Heart left ventricle (tissue), 16 donors: ENCODE results near the gene POLR3GL. TPM values are rescaled to one million over a fixed set of nuclear protein-coding genes. Genes with fewer than 3 reads are reported as not detected.
A peak's percentile ranks its signal among the peaks of the same experiment; 100 is the strongest.

Experiments
- ATAC-seq, 4 donors: fragments of 200-7000 bp; cut with Tn5 transposase; one replicate each; pipeline ENCODE4 v1.9.1; 2020 to 2022; ENCODE audit warnings: moderate library complexity in 4 of 4, mild to moderate bottlenecking in 3 of 4, moderate number of reproducible peaks in 1 of 4
- DNase-seq, 5 donors: peaks; one replicate each; pipeline ENCODE4 v3.0.0-alpha.2; 2020
- H3K27ac ChIP-seq, 12 donors: fragments of 200-600 bp; sonication (generic) in 4 of 12; one replicate each; pipeline versions ENCODE4 v1.5.0 to v1.8.0; 2016 to 2022; ENCODE audit warnings: mild to moderate bottlenecking in 2 of 12
- H3K27me3 ChIP-seq, 9 donors: fragments of 200-600 bp; sonication (generic) in 2 of 9; one replicate each; pipeline versions ENCODE4 v1.5.1 to v1.8.0; 2016 to 2022; ENCODE audit warnings: mild to moderate bottlenecking in 3 of 9
- H3K36me3 ChIP-seq, 9 donors: fragments of 200-600 bp; sonication (generic) in 2 of 9; one replicate each; pipeline versions ENCODE4 v1.5.0 to v1.8.0; 2018 to 2022; ENCODE audit warnings: mild to moderate bottlenecking in 2 of 9
- H3K4me1 ChIP-seq, 12 donors: fragments of 200-600 bp; sonication (generic) in 4 of 12; one replicate each; pipeline versions ENCODE4 v1.5.0 to v1.8.0; 2016 to 2022; ENCODE audit warnings: mild to moderate bottlenecking in 3 of 12
- H3K4me3 ChIP-seq, 12 donors: fragments of 200-600 bp; sonication (generic) in 4 of 12; one replicate each; pipeline versions ENCODE4 v1.5.0 to v1.8.0; 2017 to 2022; ENCODE audit warnings: mild to moderate bottlenecking in 9 of 12, moderate library complexity in 4 of 12
- H3K9me3 ChIP-seq, 12 donors: fragments of 200-600 bp; sonication (generic) in 4 of 12; one replicate each; pipeline versions ENCODE4 v1.5.0 to v1.8.0; 2016 to 2022; ENCODE audit warnings: mild to moderate bottlenecking in 1 of 12
- POLR2A ChIP-seq, 2 donors: fragments of 450-650 bp; IDR thresholded peaks; one replicate each; pipeline ENCODE4 v1.6.1; 2017; ENCODE audit warnings: antibody characterized with exemption in 2 of 2, mild to moderate bottlenecking in 2 of 2, moderate library complexity in 2 of 2
- WGBS, 4 donors: extraction: QIAGEN DNeasy Blood & Tissue Kit in 2 of 4; methylation state at CpG; one replicate each; pipeline versions ENCODE4 v1.1.5 to v1.1.7; 2013 to 2018; 5-methylcytosine and 5-hydroxymethylcytosine counted together
- intact Hi-C, 10 donors: fragments of 100-400 bp; cut with DNase I; formaldehyde crosslinking; loops; one replicate each; pipeline versions ENCODE4 v1.11.1 to v1.14.2; 2022
- polyA plus RNA-seq, 2 donors: library from polyadenylated mRNA; stranded (reverse); fragments of 200-250 nt; gene quantifications; one replicate each; pipeline ENCODE4 v1.2.3, GENCODE V29; 2013
- total RNA-seq, 9 donors: library from RNA; depleted of rRNA in 2 of 9; stranded (reverse); fragments of >200 nt in 2 of 9; fragmentation: NEBNext Ultra II Directional in 3 of 9; extraction: Animal tissue kit (Norgen Biotek cat#: 25700) in 3 of 9; gene quantifications; one replicate each; pipeline versions ENCODE4 v1.1.0 to v1.2.4, GENCODE V29; 2016 to 2023
- TF ChIP-seq, protein P1 (sequence below), 12 donors: fragments of 200-600 bp; sonication (generic) in 4 of 12; IDR thresholded peaks; one replicate each; pipeline versions ENCODE4 v1.5.0 to v1.8.0; 2018 to 2022; ENCODE audit warnings: antibody characterized with exemption in 12 of 12, mild to moderate bottlenecking in 5 of 12
- donor health status: ischemic (EF 13 %, LVEDD 7.1; RV severe dilation, severe dysfunction).
- donor health status: healthy with polysubstance abuse.
- donor health status: DM: no; HTN: yes; CAD: no.
- donor health status: DM: no; HTN: no; CAD: no.
- donor health status: ischemic (EF 25% LVEDD 6.9; RV normal size, moderate dysfunction).
- donor health status: ischemic (EF 25% LVEDD 5.7; RV mildly dilated, moderate dysfunction).
- donor health status: healthy.
- donor health status: DM: yes; HTN: yes; CAD: no.
- donor health status: ischemic (EF 35%, LVEDD 5.7; RV mildly dilated, moderate dysfunction).
- donor health status: nonischemic (EF 11% LVEDD 7.7; RV severe dilation, severe dysfunction).
- donor health status: DM: yes; HTN: yes; CAD: no.
- donor health status: PGD.
- donor health status: ischemic (EF 29% LVEDD 5.4; RV normal size, mild dysfunction).
- donor health status: nonischemic (EF 23%, LVEDD 6.1; RV moderate dilation, normal function).

Gene POLR3GL
- total and polyA plus RNA-seq, 11 donors: 30.2 to 69.4 (median 36.4) TPM

DNA sequence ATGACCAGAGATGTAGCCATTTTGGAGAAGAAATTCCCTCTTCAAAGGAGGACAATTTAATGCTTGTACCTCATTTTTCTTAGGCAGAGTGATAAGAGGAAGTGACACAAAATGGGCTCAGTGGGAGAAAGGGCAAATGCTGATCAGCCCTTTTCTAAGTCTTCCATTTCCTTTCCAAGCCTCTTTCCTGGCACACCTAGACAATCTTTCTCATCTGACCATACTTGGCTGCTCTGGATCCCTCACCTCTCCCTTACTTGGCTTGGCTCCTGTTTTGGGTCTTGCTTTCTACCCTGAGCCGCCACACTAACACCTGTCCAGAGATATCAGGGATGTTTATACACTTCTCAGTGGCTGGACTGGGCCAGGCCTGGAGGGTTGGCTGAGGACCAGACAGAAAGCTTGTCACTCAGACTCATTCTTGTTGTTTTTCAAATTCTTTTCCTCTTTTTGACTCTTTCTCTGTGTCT is 18.8 kb downstream of the POLR3GL start:
- H3K27ac ChIP-seq: peak overlapping the region; percentile 81 to 98 (median 96)
- intact Hi-C loops: no loop called here
- H3K4me3 ChIP-seq: no peak overlapping the region
- no peaks in the 10 kb centered on the region for H3K27me3 ChIP-seq
- DNase-seq (peak in 4 of 5 donors; percentile 41 to 80 (median 58)), ATAC-seq (peak in 2 of 4 donors; percentile 2 to 12)
- no peaks in the 10 kb centered on the region for H3K9me3 ChIP-seq
- no peak for TF ChIP-seq POLR2A (IDR thresholded peaks at IDR 0.05)
- TF ChIP-seq, protein P1, sequence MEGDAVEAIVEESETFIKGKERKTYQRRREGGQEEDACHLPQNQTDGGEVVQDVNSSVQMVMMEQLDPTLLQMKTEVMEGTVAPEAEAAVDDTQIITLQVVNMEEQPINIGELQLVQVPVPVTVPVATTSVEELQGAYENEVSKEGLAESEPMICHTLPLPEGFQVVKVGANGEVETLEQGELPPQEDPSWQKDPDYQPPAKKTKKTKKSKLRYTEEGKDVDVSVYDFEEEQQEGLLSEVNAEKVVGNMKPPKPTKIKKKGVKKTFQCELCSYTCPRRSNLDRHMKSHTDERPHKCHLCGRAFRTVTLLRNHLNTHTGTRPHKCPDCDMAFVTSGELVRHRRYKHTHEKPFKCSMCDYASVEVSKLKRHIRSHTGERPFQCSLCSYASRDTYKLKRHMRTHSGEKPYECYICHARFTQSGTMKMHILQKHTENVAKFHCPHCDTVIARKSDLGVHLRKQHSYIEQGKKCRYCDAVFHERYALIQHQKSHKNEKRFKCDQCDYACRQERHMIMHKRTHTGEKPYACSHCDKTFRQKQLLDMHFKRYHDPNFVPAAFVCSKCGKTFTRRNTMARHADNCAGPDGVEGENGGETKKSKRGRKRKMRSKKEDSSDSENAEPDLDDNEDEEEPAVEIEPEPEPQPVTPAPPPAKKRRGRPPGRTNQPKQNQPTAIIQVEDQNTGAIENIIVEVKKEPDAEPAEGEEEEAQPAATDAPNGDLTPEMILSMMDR (IDR thresholded peaks at IDR 0.05): no peak
- peaks cover 32 to 90% (median 78%) of the 10 kb centered on the region in 12 donors for H3K4me1 ChIP-seq
- WGBS, 4 donors: 28 to 31% (median 30%) methylated on average over 1 of the region's 1 CpG
- H3K36me3 ChIP-seq: no peaks in the 10 kb centered on the region

DNA sequence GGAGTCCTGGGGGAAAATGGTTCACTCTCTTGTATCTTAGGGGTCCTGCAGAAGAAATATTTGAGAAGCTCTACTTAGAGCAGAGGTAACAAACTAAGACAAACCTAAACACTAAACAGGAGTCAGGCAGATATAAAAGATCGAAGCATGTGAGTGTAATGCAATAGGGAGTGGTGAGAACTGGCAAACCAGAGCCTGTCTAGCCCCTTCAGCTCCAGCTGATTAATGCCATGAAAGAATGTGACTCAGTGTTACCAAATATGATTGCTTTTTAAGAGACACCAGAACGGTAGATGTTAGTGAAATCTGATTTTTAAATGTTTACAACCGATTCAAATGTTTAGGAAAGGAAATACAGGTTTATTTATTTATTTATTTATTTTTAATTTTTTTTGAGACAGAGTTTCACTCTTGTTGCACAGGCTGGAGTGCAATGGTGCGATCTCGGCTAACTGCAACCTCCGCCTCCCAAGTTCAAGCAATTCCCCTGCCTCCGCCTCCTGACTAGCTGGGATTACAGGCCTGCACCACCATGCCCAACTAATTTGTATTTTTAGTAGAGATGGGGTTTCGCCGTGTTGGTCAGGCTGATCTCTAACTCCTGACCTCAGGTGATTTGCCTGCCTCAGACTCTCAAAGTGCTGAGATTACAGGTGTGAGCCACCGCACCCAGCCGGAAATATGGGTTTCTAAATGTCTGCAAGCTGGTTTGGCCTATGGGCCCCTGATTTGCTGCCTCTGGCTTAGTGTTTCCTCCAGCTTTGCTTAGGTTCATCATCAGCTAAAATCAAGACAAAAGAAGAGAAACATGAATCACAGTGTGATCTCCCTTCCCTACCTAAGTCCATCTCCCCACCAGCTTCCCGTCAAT is 19.7 kb downstream of the POLR3GL start:
- TF ChIP-seq, protein P1 (IDR thresholded peaks at IDR 0.05): no peak
- TF ChIP-seq POLR2A (IDR thresholded peaks at IDR 0.05): no peak
- peak overlapping the region in 3 of 12 donors; percentile 39 to 49 (median 45) for H3K4me3 ChIP-seq
- no peak for ATAC-seq
- no peaks in the 10 kb centered on the region for H3K27me3 ChIP-seq
- no peak for DNase-seq
- no peaks in the 10 kb centered on the region for H3K36me3 ChIP-seq
- WGBS, 4 donors: 86 to 88% (median 87%) methylated on average over 12 of the region's 12 CpGs
- intact Hi-C loops: no loop called here
- H3K27ac ChIP-seq: peak overlapping the region; percentile 81 to 98 (median 96)
- H3K9me3 ChIP-seq: no peaks in the 10 kb centered on the region
- peaks cover 23 to 86% (median 69%) of the 10 kb centered on the region in 12 donors for H3K4me1 ChIP-seq

DNA sequence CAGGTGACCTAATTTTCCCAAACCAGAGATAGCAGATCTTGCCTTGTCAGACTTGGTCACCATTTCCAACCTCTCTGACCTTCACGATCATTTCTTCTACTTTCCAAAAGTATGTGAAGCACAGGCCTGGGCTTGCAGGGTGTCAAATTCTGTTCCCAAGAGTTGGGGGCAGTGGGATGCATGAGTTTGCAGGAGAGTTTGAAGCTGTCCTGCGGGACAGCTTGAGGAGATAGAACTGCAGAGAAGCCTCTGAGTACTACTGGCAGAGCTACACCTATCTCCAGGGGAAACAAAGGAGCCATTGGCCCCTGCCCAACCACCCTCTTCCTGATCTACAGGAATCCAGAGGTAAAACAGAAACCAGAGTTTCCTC is 20.6 kb downstream of the POLR3GL start:
- H3K27me3 ChIP-seq: no peaks in the 10 kb centered on the region
- no peaks in the 10 kb centered on the region for H3K36me3 ChIP-seq
- DNase-seq (peak in 2 of 5 donors; percentile 40 to 51), ATAC-seq (peak in 2 of 4 donors; percentile 1 to 2)
- H3K4me3 ChIP-seq: peak overlapping the region in 9 of 12 donors; percentile 23 to 49 (median 42)
- 18 to 31% (median 21%) methylated on average over 2 of the region's 2 CpGs for WGBS, 4 donors
- peaks cover 23 to 83% (median 64%) of the 10 kb centered on the region in 12 donors for H3K4me1 ChIP-seq
- no peak for TF ChIP-seq POLR2A (IDR thresholded peaks at IDR 0.05)
- TF ChIP-seq, protein P1 (IDR thresholded peaks at IDR 0.05): no peak
- no peaks in the 10 kb centered on the region for H3K9me3 ChIP-seq
- intact Hi-C loops: no loop called here
- H3K27ac ChIP-seq: peak overlapping the region; percentile 72 to 98 (median 96)
